Stimulated activated CD8-positive, alpha-beta memory T cell treated with anti-CD3 and anti-CD28 coated beads, Interleukin-15, amount 100 ng/mL, for 4 hours (primary cell): ENCODE results near the gene DENND4A.
"Not testable (repeated sequence)": the region's sequence is repeated elsewhere in the genome, so short reads cannot be mapped to it uniquely, and the experiment has no call there.

Experiments used
- DNase-seq, 2 donors: peaks; one replicate each; pipeline ENCODE4 v3.0.0-alpha.2; 2020; ENCODE audit warnings: low read depth in 2 of 2

The DENND4A gene

GRCh38 chr15:65818927-65819562 is 27.0 kb upstream of the DENND4A start:
- DNase-seq = no peak

GRCh38 chr15:65816441-65816840 is 24.3 kb upstream of the DENND4A start:
- DNase-seq = no peak

- not testable (repeated sequence) for DNase-seq
Observed at GRCh38 chr15:65816008-65816407, 23.9 kb upstream of the DENND4A start.

GRCh38 chr15:65814271-65814670 is 22.2 kb upstream of the DENND4A start:
- not testable (repeated sequence) for DNase-seq

- DNase-seq = no peak
Observed at GRCh38 chr15:65812916-65813315, 20.8 kb upstream of the DENND4A start.

- DNase-seq = no peak
Observed at GRCh38 chr15:65812467-65812866, 20.4 kb upstream of the DENND4A start.

GRCh38 chr15:65811835-65812234 is 19.7 kb upstream of the DENND4A start:
- no peak for DNase-seq

GRCh38 chr15:65811011-65811733 is 19.1 kb upstream of the DENND4A start:
- DNase-seq = not testable (repeated sequence)

- DNase-seq = no peak
Observed at GRCh38 chr15:65806397-65806796, 14.3 kb upstream of the DENND4A start.

- DNase-seq = no peak
Observed at GRCh38 chr15:65805019-65805745, 13.1 kb upstream of the DENND4A start.

GRCh38 chr15:65804252-65804931 is 12.3 kb upstream of the DENND4A start:
- no peak for DNase-seq

GRCh38 chr15:65801229-65801805 is 9.2 kb upstream of the DENND4A start:
- DNase-seq = no peak

- no peak for DNase-seq
Observed at GRCh38 chr15:65796610-65797078, 4.6 kb upstream of the DENND4A start.

GRCh38 chr15:65795663-65796216 is 3.6 kb upstream of the DENND4A start:
- DNase-seq = no peak

- DNase-seq = no peak
Observed at GRCh38 chr15:65793818-65794104, 1.7 kb upstream of the DENND4A start.

- DNase-seq = no peak
Observed at GRCh38 chr15:65792988-65793817, 1.1 kb upstream of the DENND4A start.

GRCh38 chr15:65791335-65792137 is 557 bp downstream of the DENND4A start:
- DNase-seq = peak; percentile 22 to 30

GRCh38 chr15:65790694-65791334 is 1.3 kb downstream of the DENND4A start:
- no peak for DNase-seq

GRCh38 chr15:65789759-65790425 is 2.2 kb downstream of the DENND4A start:
- DNase-seq = no peak
